ENCODE measurements around the gene CNTNAP5.

CNTNAP5 gene

GRCh38 chr2:124647245-124647644 is 622.2 kb downstream of the CNTNAP5 start:
- no peak for DNase-seq

GRCh38 chr2:124647663-124648062 is 622.6 kb downstream of the CNTNAP5 start:
- no peak for DNase-seq

GRCh38 chr2:124649001-124649400 is 623.9 kb downstream of the CNTNAP5 start:
- DNase-seq = no peak

DNA sequence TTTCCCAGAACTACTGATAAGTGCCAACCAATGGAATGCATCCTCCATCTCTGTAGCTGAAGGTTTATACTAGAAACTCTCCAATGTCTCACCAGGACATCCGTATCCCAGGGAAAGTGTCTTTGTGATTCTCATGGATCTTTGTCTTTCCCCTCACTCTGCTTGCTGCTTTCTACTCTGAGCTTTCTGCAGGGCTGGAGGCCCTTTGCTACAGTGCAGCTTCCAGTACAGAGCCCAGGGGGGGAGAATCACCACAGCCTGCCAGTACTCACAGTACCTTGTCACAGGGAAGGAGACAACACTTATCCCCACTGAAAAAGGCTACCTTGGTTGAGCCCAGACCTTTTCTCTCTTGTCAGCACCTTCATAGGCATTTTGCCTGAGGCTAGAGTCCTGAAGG is 627.0 kb downstream of the CNTNAP5 start:
- DNase-seq = no peak

DNA sequence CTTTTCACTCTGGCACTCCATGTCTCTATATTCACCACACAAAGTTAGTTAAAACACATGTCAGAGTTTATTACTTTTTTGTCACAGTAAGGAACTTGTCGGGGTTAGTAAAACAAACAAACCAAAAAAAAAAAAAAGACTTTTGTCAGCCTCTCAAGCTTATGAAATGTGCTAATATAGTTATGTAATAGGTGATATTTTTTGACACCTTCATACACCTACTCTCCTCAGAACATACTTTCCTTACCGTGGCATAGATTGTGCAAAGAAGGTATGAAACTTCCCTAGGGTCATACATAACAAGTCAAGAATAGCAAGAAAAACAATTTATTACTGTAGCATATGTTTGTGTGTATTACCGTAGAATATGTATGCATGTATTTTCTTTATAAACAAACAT is 633.3 kb downstream of the CNTNAP5 start:
- DNase-seq = no peak

DNA sequence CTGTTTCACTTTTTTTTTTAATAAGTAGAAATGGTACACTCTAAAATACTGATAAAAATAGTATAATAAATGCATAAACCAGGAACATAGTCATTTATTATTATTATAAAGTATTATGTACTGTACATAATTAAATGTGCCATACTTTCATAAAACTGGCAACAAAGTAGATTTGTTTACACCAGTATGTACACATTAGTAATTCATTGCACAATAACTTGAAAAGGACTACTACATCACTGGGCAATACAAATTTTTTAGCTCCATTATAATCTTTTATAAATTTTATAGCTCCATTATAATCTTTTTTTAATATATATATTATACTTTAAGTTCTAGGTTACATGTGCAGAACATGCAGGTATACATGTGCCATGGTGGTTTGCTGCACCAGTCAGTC is 636.5 kb downstream of the CNTNAP5 start:
- DNase-seq = no peak

GRCh38 chr2:124662946-124663644 is 638.0 kb downstream of the CNTNAP5 start:
- no peak for DNase-seq

DNA sequence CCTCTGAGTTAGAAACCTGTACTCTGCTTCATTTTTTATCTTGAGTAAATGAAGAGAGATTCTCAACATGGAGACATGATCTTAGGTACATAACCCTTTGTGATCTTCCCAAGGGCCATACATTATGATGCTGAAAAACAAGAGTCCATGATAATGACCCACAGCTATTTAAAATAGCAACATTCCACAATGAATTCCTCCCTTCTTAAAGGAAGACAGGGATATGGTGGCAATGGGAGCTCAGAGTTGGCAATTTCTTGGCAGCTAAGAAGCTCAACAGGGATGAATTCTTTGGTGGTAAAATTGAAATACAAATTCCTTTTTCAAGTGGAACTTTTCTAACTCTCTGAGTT is 638.5 kb downstream of the CNTNAP5 start:
- DNase-seq = no peak

GRCh38 chr2:124664363-124664762 is 639.3 kb downstream of the CNTNAP5 start:
- no peak for DNase-seq

GRCh38 chr2:124666976-124667375 is 641.9 kb downstream of the CNTNAP5 start:
- DNase-seq = no peak

GRCh38 chr2:124668161-124668560 is 643.1 kb downstream of the CNTNAP5 start:
- DNase-seq = no peak

- no peak for DNase-seq
These were observed 645.1 kb downstream of the CNTNAP5 start for GRCh38 chr2:124670187-124670586.

GRCh38 chr2:124678043-124678442 is 653.0 kb downstream of the CNTNAP5 start:
- no peak for DNase-seq

GRCh38 chr2:124683536-124684428 is 658.7 kb downstream of the CNTNAP5 start:
- DNase-seq = peak; percentile 90

DNA sequence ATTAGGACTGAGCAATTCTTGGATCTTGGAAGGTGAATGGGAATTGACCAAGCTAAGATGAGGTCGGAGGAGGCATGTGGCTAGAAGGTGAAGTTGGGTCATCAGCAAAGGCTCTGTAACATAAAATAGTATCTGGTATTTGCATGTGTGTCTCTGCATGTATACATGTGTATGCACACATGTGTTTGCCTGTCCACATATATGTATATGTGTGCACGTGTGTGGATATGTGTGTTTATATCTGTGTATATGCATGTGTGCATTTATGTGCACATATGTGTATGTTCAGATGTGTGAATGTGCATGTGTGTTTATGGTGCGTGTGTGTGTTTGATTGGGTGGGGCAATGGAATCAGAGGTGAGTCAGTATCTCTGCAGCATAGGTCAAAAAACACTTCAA is 664.3 kb downstream of the CNTNAP5 start:
- no peak for DNase-seq

- DNase-seq = no peak
These were observed 667.1 kb downstream of the CNTNAP5 start for GRCh38 chr2:124692216-124692615.

DNA sequence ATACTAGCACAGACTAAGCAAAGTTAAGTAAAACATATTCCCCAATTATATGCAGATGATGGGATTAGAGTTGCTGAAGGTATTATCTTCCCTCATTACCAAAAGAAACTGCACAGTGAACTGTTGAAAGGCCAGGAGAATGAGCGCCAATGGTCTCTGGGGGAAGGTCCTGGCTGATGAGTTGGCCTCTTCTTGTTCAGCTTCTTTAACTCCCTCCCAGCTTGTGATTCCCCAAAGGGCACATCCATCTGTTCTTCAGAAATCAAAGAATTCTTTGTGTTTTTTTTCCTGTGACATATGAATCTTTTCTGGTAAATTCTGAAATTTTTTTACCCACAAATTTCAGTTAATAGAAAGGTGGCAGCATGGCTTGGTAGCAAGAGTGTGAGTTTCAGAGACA is 667.6 kb downstream of the CNTNAP5 start:
- DNase-seq = no peak

DNA sequence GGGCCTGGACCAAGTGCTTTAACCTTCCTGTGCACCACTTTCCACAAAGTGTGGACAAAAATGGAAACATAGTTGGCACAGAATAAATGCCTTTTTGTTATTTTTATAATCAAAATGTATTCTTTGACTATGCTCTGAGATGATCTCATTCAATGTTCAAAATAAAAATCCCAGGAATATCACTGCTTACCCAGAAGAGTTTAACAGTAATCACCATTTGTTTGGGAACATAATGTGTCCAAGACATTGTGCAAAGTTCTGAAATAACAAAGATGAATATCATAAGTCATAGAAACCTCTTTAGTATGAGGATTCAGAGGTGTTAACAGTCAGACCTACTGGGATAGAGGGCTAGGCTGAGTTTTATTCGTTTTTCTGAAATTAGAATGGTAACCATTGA is 668.1 kb downstream of the CNTNAP5 start:
- DNase-seq = no peak

GRCh38 chr2:124698979-124699565 is 674.0 kb downstream of the CNTNAP5 start:
- no peak for DNase-seq

GRCh38 chr2:124702777-124703176 is 677.7 kb downstream of the CNTNAP5 start:
- DNase-seq = no peak

GRCh38 chr2:124704071-124704925 is 679.2 kb downstream of the CNTNAP5 start:
- DNase-seq = no peak

DNA sequence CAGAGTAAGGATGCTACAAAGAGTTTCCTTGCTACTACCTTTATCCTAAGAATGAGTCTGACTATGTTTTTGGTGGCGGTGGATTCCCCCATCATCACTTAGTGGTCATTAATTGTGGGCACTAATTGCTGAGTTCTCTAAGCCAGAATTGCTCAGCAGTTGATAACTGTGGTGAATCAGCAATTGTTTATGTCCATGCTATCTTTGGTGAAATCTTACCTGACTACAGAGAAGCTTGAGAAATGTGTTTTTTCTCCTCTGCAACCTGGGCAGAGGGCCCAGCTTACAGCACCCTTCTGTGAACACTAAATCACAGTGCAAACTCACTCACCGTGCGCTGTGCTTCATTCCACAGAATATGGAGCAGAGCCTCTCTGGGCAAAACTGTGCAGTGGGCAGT is 683.6 kb downstream of the CNTNAP5 start:
- DNase-seq = no peak

- DNase-seq = no peak
These were observed 688.9 kb downstream of the CNTNAP5 start for GRCh38 chr2:124713969-124714368.
